ENCODE data around the gene FGF21. TPM values are rescaled to one million over a fixed set of nuclear protein-coding genes. Genes with fewer than 3 reads are reported as not detected.
A peak's percentile ranks its signal among the peaks of the same experiment; 100 is the strongest.

The FGF21 gene
- total RNA-seq, 1 donor from 2014 or later, result not detected

DNA sequence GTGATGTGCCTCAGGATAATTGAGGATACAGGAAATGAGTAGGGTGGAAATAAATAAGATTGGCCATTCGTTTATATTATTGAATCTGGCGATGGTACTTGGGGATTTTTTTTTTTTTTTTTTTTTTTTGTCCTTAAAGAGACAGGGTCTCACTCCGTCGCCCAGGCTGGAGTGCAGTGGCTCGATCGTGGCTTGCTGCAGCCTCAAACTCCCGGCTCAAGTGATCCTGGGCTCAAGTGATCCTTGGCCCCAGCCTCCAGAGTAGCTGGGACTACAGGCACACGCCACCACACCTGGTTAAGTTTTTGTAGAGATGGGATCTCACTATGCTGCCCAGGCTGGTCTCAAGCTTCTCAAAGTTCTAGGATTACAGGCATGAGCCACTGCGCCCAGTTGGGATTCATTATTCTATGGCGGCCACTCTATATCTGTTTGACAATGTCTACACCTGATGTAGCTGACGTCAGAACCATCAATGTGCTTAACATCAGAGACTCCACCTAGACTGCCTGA lies 33.1 kb upstream of the FGF21 start:
- H3K27me3 Mint-ChIP-seq (ENCODE audit: unreplicated experiment), result peaks cover 31% of the 10 kb centered on the region
- H3K9me3 Mint-ChIP-seq (ENCODE audit: unreplicated experiment), result no peaks in the 10 kb centered on the region
- peak overlapping the region; percentile 80 for H3K4me3 Mint-ChIP-seq (ENCODE audit: unreplicated experiment)
- no peak for DNase-seq (ENCODE audit: low spot score)
- peaks cover 45% of the 10 kb centered on the region for H3K4me1 Mint-ChIP-seq (ENCODE audit: unreplicated experiment)
- TF ChIP-seq, protein P1, sequence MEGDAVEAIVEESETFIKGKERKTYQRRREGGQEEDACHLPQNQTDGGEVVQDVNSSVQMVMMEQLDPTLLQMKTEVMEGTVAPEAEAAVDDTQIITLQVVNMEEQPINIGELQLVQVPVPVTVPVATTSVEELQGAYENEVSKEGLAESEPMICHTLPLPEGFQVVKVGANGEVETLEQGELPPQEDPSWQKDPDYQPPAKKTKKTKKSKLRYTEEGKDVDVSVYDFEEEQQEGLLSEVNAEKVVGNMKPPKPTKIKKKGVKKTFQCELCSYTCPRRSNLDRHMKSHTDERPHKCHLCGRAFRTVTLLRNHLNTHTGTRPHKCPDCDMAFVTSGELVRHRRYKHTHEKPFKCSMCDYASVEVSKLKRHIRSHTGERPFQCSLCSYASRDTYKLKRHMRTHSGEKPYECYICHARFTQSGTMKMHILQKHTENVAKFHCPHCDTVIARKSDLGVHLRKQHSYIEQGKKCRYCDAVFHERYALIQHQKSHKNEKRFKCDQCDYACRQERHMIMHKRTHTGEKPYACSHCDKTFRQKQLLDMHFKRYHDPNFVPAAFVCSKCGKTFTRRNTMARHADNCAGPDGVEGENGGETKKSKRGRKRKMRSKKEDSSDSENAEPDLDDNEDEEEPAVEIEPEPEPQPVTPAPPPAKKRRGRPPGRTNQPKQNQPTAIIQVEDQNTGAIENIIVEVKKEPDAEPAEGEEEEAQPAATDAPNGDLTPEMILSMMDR (IDR thresholded peaks at IDR 0.05; ENCODE audit: unreplicated experiment), result no peak
- H3K36me3 Mint-ChIP-seq (ENCODE audit: low read depth, unreplicated experiment), result peaks cover 42% of the 10 kb centered on the region
- peak overlapping the region; percentile 72 for H3K27ac Mint-ChIP-seq (ENCODE audit: unreplicated experiment)

DNA sequence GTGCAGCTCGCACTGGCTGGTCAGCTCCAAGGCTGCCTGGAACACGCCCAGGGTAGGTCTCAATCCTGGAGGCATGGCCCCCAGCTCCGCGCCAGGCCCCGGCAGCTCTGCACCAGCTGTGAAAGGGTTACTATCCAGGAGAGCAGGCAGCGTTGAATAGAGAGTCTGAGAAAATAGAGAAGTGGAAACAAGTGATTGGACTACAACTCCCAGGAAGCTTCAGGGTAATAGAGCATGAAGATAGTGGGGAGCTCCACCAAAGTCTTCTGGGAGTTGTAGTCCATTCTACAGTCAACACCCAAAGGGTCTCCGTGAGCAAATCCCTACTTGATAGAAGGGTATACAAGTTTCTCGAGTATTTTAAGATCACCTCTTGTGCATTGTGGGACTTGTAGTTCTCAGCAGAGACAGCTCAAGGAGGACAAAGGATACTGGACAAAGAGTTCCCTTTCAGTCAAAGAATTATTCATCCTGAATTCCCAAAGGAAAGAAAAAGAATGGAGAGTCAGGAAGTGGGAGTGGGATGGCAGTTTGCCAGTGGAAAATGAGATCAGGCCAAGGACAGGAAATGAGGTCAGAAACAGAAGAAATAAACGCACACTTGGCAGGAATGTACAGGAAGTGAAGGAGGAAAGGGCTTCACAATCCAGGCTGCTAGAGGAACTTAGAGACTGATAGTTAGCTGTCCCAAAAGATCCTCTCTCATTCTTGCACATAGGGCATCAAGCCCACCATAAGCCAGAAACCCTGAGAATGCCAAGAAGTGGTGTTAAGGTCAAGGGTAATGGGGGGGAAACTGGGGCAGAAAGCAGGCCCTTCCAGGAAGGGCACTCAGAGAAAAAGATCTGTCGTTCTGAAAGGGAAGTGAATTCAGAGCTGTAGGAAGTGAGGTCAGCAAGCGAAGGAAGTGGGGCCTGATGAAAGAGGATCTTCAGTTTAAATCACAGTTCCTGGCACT lies 30.2 kb upstream of the FGF21 start:
- H3K4me1 Mint-ChIP-seq (ENCODE audit: unreplicated experiment), result peaks cover 53% of the 10 kb centered on the region
- TF ChIP-seq, protein P1 (IDR thresholded peaks at IDR 0.05; ENCODE audit: unreplicated experiment), result no peak
- peaks cover 32% of the 10 kb centered on the region for H3K27me3 Mint-ChIP-seq (ENCODE audit: unreplicated experiment)
- H3K4me3 Mint-ChIP-seq (ENCODE audit: unreplicated experiment), result peak overlapping the region; percentile 85
- peak overlapping the region; percentile 99 for H3K27ac Mint-ChIP-seq (ENCODE audit: unreplicated experiment)
- DNase-seq (ENCODE audit: low spot score), result peak; percentile 68
- H3K9me3 Mint-ChIP-seq (ENCODE audit: unreplicated experiment), result no peaks in the 10 kb centered on the region
- peaks cover 54% of the 10 kb centered on the region for H3K36me3 Mint-ChIP-seq (ENCODE audit: low read depth, unreplicated experiment)

DNA sequence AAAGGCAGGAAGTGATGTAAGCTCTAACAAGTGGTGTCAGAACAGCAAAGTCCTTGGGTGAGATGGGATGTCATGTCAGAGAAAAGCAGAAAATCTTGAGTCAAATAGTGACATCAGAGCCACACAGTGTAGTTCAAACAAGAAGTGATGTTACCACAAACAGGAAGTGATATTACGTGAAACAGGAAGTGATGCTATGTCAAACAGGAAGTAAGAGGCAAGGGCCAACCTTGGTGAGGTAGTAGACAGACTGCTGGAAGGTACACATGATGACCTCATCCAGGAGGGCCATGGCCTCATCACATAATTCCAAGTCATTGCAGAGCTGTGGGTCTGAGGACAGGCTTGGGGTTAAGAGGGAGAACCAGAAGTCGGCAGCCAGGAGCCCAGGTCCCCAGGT lies 28.8 kb upstream of the FGF21 start:
- Mint-ChIP-seq H3K9me3 (ENCODE audit: unreplicated experiment) (no peaks in the 10 kb centered on the region), H3K27ac (ENCODE audit: unreplicated experiment) (peak overlapping the region; percentile 99), H3K27me3 (ENCODE audit: unreplicated experiment) (peaks cover 30% of the 10 kb centered on the region), H3K36me3 (ENCODE audit: low read depth, unreplicated experiment) (peaks cover 65% of the 10 kb centered on the region), H3K4me3 (ENCODE audit: unreplicated experiment) (peak overlapping the region; percentile 74), H3K4me1 (ENCODE audit: unreplicated experiment) (peaks cover 56% of the 10 kb centered on the region)
- TF ChIP-seq, protein P1 (IDR thresholded peaks at IDR 0.05; ENCODE audit: unreplicated experiment), result no peak
- no peak for DNase-seq (ENCODE audit: low spot score)

DNA sequence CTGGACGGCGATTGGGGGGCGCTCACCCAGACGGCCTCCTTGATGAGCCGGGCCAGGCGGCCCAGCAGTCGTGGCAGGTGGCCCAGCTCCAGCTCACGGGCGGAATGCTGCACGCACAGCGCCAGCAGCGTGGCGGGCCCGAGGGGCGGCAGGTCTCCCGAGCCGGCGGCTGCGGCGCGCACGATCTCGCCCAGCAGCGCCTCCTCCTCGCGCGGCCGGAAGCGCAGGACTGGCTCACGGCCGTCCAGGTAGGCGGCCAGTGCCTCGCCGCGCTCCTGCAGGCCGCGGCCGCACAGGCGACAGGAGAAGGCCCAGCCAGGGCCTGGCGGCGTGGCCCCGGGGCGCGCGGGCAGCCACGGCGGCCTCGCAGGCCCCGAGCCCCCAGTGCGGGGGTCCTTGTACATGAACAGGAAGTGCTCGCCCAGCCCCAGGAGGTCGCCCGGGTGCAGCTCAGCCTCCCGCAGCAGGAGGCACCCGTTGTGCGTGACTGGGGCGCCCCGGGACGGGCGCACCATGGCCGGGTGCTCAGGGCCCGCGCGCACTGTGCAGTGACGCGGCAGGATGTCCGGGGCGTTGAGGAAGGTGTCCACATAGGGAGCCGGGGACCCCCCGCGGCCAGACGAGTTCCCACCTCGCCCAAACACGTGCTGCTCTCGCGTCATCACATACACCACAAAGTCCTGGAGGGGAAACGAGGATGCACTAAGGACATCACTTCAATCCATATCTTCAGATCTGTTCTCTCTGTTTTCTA lies 26.2 kb upstream of the FGF21 start:
- TF ChIP-seq, protein P1 (IDR thresholded peaks at IDR 0.05; ENCODE audit: unreplicated experiment), result no peak
- Mint-ChIP-seq H3K36me3 (ENCODE audit: low read depth, unreplicated experiment) (peaks cover 75% of the 10 kb centered on the region), H3K4me1 (ENCODE audit: unreplicated experiment) (peaks cover 60% of the 10 kb centered on the region), H3K9me3 (ENCODE audit: unreplicated experiment) (no peaks in the 10 kb centered on the region), H3K27ac (ENCODE audit: unreplicated experiment) (peak overlapping the region; percentile 61), H3K27me3 (ENCODE audit: unreplicated experiment) (peaks cover 25% of the 10 kb centered on the region), H3K4me3 (ENCODE audit: unreplicated experiment) (peak overlapping the region; percentile 78)
- no peak for DNase-seq (ENCODE audit: low spot score)
